C4-2B (cell line): ENCODE results near the gene CYBRD1.

Source experiments
- CTCF ChIP-seq: fragments of 450-650 bp; conservative IDR thresholded peaks from 2 replicates; pipeline ENCODE4 v1.5.1; 2017; ENCODE audit warnings: mild to moderate bottlenecking
- ZFX ChIP-seq: fragments of 450-650 bp; IDR thresholded peaks from 2 replicates; pipeline ENCODE4 v1.6.1; 2017

GRCh38 chr2:171529914-171530313 is 7.6 kb downstream of the CYBRD1 start:
- TF ChIP-seq CTCF (peak; percentile 77), ZFX (no peak)
